HG02588 (cell line): ENCODE measurements around the gene MTFR1L.
"Not testable (repeated sequence)": the region's sequence is repeated elsewhere in the genome, so short reads cannot be mapped to it uniquely, and the experiment has no call there.

Source experiments
- ATAC-seq: cut with Tn5 transposase; IDR thresholded peaks from one replicate; pipeline ENCODE4 v1.9.1; 2021; ENCODE audit warnings: mild to moderate bottlenecking, moderate library complexity; ENCODE audit not compliant: unreplicated experiment

Gene MTFR1L

GRCh38 chr1:25821630-25822091 is 1.9 kb downstream of the MTFR1L start:
- ATAC-seq: no peak

- ATAC-seq: no peak
These were observed 5.9 kb downstream of the MTFR1L start for GRCh38 chr1:25825605-25826004.

GRCh38 chr1:25826571-25826970 is 6.8 kb downstream of the MTFR1L start:
- no peak for ATAC-seq

- ATAC-seq: no peak
These were observed 8.7 kb downstream of the MTFR1L start for GRCh38 chr1:25828491-25828890.

GRCh38 chr1:25829046-25829445 is 9.3 kb downstream of the MTFR1L start:
- ATAC-seq: no peak

- no peak for ATAC-seq
These were observed 11.9 kb downstream of the MTFR1L start for GRCh38 chr1:25831569-25832196.

- no peak for ATAC-seq
These were observed 12.7 kb downstream of the MTFR1L start for GRCh38 chr1:25832336-25833037.

- no peak for ATAC-seq
These were observed 13.4 kb downstream of the MTFR1L start for GRCh38 chr1:25833158-25833557.

- no peak for ATAC-seq
These were observed 15.1 kb downstream of the MTFR1L start for GRCh38 chr1:25834894-25835293.

GRCh38 chr1:25836695-25837094 is 16.9 kb downstream of the MTFR1L start:
- no peak for ATAC-seq

GRCh38 chr1:25837262-25837875 is 17.6 kb downstream of the MTFR1L start:
- ATAC-seq: no peak

- not testable (repeated sequence) for ATAC-seq
These were observed 20.1 kb downstream of the MTFR1L start for GRCh38 chr1:25839808-25840207.

GRCh38 chr1:25843483-25843882 is 23.7 kb downstream of the MTFR1L start:
- no peak for ATAC-seq

GRCh38 chr1:25844536-25845337 is 25.0 kb downstream of the MTFR1L start:
- no peak for ATAC-seq

GRCh38 chr1:25845664-25846063 is 25.9 kb downstream of the MTFR1L start:
- no peak for ATAC-seq

- ATAC-seq: no peak
These were observed 28.2 kb downstream of the MTFR1L start for GRCh38 chr1:25847929-25848328.

GRCh38 chr1:25848531-25848930 is 28.8 kb downstream of the MTFR1L start:
- ATAC-seq: no peak

- ATAC-seq: no peak
These were observed 34.8 kb downstream of the MTFR1L start for GRCh38 chr1:25854554-25854953.

GRCh38 chr1:25856856-25857255 is 37.1 kb downstream of the MTFR1L start:
- no peak for ATAC-seq

- ATAC-seq: no peak
These were observed 38.7 kb downstream of the MTFR1L start for GRCh38 chr1:25858494-25858893.
